Lower lobe of right lung (tissue), 2 donors: ENCODE measurements around the gene KCNN4. TPM values are rescaled to one million over a fixed set of nuclear protein-coding genes. Genes with fewer than 3 reads are reported as not detected.
"Not testable (repeated sequence)": the region's sequence is repeated elsewhere in the genome, so short reads cannot be mapped to it uniquely, and the experiment has no call there.

Experiments
- ATAC-seq, 2 donors: fragments of 200-7000 bp; cut with Tn5 transposase; one replicate each; pipeline ENCODE4 v1.9.1; 2020 to 2022; ENCODE audit warnings: mild to moderate bottlenecking in 2 of 2, moderate library complexity in 2 of 2
- DNase-seq: peaks from one replicate; pipeline ENCODE4 v3.0.0-alpha.2; 2020
- H3K27ac ChIP-seq: fragments of 200-600 bp; one replicate; pipeline ENCODE4 v1.8.0; 2022
- H3K27me3 ChIP-seq: fragments of 200-600 bp; one replicate; pipeline ENCODE4 v1.8.0; 2022; ENCODE audit warnings: low read depth
- H3K36me3 ChIP-seq: fragments of 200-600 bp; one replicate; pipeline ENCODE4 v1.8.0; 2022; ENCODE audit warnings: mild to moderate bottlenecking
- H3K4me1 ChIP-seq: fragments of 200-600 bp; one replicate; pipeline ENCODE4 v1.8.0; 2022
- H3K4me3 ChIP-seq: fragments of 200-600 bp; one replicate; pipeline ENCODE4 v1.8.0; 2022; ENCODE audit warnings: mild to moderate bottlenecking
- H3K9me3 ChIP-seq: fragments of 200-600 bp; one replicate; pipeline ENCODE4 v1.8.0; 2022
- CTCF ChIP-seq: fragments of 200-600 bp; IDR thresholded peaks from one replicate; pipeline ENCODE4 v1.8.0; 2022; ENCODE audit warnings: antibody characterized with exemption, mild to moderate bottlenecking
- intact Hi-C: fragments of 100-400 bp; cut with DNase I; formaldehyde crosslinking; loops from one replicate; pipeline ENCODE4 v1.11.0; 2022
- total RNA-seq: library from RNA; stranded (reverse); fragmentation: NEBNext Ultra II Directional; extraction: Animal tissue kit (Norgen Biotek cat#: 25700); gene quantifications from one replicate; pipeline ENCODE4 v1.2.1, GENCODE V29; 2021
- donor health status: DM: no; HTN: yes; CAD: no; lungs with severe emphysema.

The KCNN4 gene
- total RNA-seq, 1 donor from 2014 or later: 3.6 TPM

- Histone ChIP-seq H3K27ac (no peak overlapping the region), H3K36me3 (no peaks in the 10 kb centered on the region), H3K9me3 (no peaks in the 10 kb centered on the region), H3K27me3 (peaks cover 14% of the 10 kb centered on the region), H3K4me1 (no peaks in the 10 kb centered on the region), H3K4me3 (no peak overlapping the region)
- ATAC-seq (no peak), DNase-seq (no peak)
- intact Hi-C loops: no loop called here
- TF ChIP-seq CTCF: no peak
Observed at GRCh38 chr19:43818500-43818899, 37.7 kb upstream of the KCNN4 start.

- intact Hi-C loops, H3K4me3 ChIP-seq, H3K36me3 ChIP-seq, H3K9me3 ChIP-seq, H3K27ac ChIP-seq, DNase-seq, ATAC-seq, H3K4me1 ChIP-seq: not testable (repeated sequence)
- peaks cover 14% of the 10 kb centered on the region for H3K27me3 ChIP-seq
Observed at GRCh38 chr19:43817454-43817853, 36.7 kb upstream of the KCNN4 start.

- H3K27me3 ChIP-seq: peaks cover 5% of the 10 kb centered on the region
- no peaks in the 10 kb centered on the region for H3K4me1 ChIP-seq
- H3K27ac ChIP-seq: no peak overlapping the region
- H3K9me3 ChIP-seq: no peaks in the 10 kb centered on the region
- TF ChIP-seq CTCF: no peak
- DNase-seq (no peak), ATAC-seq (no peak)
- H3K36me3 ChIP-seq: no peaks in the 10 kb centered on the region
- intact Hi-C loops: no loop called here
- no peak overlapping the region for H3K4me3 ChIP-seq
Observed at GRCh38 chr19:43814663-43815352, 34.0 kb upstream of the KCNN4 start.

DNA sequence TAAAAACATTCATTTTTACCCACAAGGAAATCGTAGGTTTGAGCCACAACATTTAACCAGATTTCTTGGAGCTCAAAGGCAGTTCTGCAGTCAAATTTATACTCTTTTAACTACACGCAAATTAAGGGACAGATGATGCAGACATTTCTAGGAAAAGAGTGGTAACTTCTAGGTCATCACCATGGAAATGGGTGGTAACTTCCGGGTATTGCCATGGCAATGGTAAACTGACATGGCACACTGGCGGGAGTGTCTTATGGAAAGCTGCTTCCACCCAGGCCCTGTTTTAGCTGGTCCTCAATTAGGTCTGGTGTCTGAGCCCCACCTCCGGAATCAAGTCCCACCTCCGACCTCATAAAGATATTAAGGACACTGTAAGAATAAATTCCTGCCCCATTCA lies 31.9 kb upstream of the KCNN4 start:
- Histone ChIP-seq H3K4me1 (no peaks in the 10 kb centered on the region), H3K36me3 (no peaks in the 10 kb centered on the region), H3K27ac (no peak overlapping the region), H3K4me3 (no peak overlapping the region), H3K9me3 (no peaks in the 10 kb centered on the region), H3K27me3 (no peaks in the 10 kb centered on the region)
- DNase-seq (no peak), ATAC-seq (peak in 1 of 2 donors; percentile 46)
- intact Hi-C loops: no loop called here
- no peak for TF ChIP-seq CTCF

GRCh38 chr19:43812259-43812658 lies 31.5 kb upstream of the KCNN4 start:
- no peak for TF ChIP-seq CTCF
- H3K27ac ChIP-seq: no peak overlapping the region

GRCh38 chr19:43811837-43812236 lies 31.1 kb upstream of the KCNN4 start:
- DNase-seq (no peak), ATAC-seq (peak in 1 of 2 donors; percentile 48)
- Histone ChIP-seq H3K9me3 (no peaks in the 10 kb centered on the region), H3K36me3 (no peaks in the 10 kb centered on the region), H3K4me1 (no peaks in the 10 kb centered on the region), H3K27ac (no peak overlapping the region), H3K4me3 (no peak overlapping the region), H3K27me3 (no peaks in the 10 kb centered on the region)
- intact Hi-C loops: no loop called here
- no peak for TF ChIP-seq CTCF

More at GRCh38 chr19:43812259-43812658, 31.5 kb upstream of the KCNN4 start:
- DNase-seq (no peak), ATAC-seq (no peak)
- intact Hi-C loops: no loop called here
- H3K4me1 ChIP-seq: no peaks in the 10 kb centered on the region
- no peaks in the 10 kb centered on the region for H3K9me3 ChIP-seq
- no peaks in the 10 kb centered on the region for H3K27me3 ChIP-seq
- H3K36me3 ChIP-seq: no peaks in the 10 kb centered on the region
- no peak overlapping the region for H3K4me3 ChIP-seq
